GM12872 (cell line): ENCODE results near the gene CPT1C.

Source experiments
- CTCF ChIP-seq: IDR thresholded peaks from 3 replicates; pipeline ENCODE4 v1.5.1; 2011; ENCODE audit warnings: low read depth, mild to moderate bottlenecking, low read length, moderate library complexity; ENCODE audit not compliant: insufficient read depth

CPT1C gene

GRCh38 chr19:49686503-49687088, 4.3 kb upstream of the CPT1C start:
- no peak for TF ChIP-seq CTCF

- TF ChIP-seq CTCF, result no peak
Measured at GRCh38 chr19:49687150-49687549, 3.8 kb upstream of the CPT1C start.

- TF ChIP-seq CTCF, result no peak
Measured at GRCh38 chr19:49687566-49688316, 3.2 kb upstream of the CPT1C start.

- no peak for TF ChIP-seq CTCF
Measured at GRCh38 chr19:49688531-49689132, 2.3 kb upstream of the CPT1C start.

- peak; percentile 65 for TF ChIP-seq CTCF
Measured at GRCh38 chr19:49689133-49690078, 1.5 kb upstream of the CPT1C start, which contains the start of gene ADM5. ADM5 (plus strand) TSS chr19:49689594; CDS start chr19:49689838, 244 bp downstream.

- TF ChIP-seq CTCF, result no peak
Measured at GRCh38 chr19:49690079-49690655, 749 bp upstream of the CPT1C start.
